GM12864 (cell line): Measurements from ENCODE around the gene RPS6KB2.
"Not testable (repeated sequence)": the region's sequence is repeated elsewhere in the genome, so short reads cannot be mapped to it uniquely, and the experiment has no call there.

ENCODE experiments used
- DNase-seq: peaks from one replicate; pipeline ENCODE4 v3.0.0-alpha.2; 2011; ENCODE audit warnings: low read depth
- H3K4me3 ChIP-seq: 2 replicates; pipeline ENCODE4 v1.5.1; 2011; ENCODE audit warnings: mild to moderate bottlenecking, low read depth, low read length, control low read depth
- TF ChIP-seq, protein P1 (sequence below): IDR thresholded peaks from 2 replicates; pipeline ENCODE4 v1.5.1; 2011; ENCODE audit warnings: low read depth, mild to moderate bottlenecking, moderate library complexity, low read length, control low read depth, inconsistent platforms; ENCODE audit errors: missing control alignments

The RPS6KB2 gene

DNA sequence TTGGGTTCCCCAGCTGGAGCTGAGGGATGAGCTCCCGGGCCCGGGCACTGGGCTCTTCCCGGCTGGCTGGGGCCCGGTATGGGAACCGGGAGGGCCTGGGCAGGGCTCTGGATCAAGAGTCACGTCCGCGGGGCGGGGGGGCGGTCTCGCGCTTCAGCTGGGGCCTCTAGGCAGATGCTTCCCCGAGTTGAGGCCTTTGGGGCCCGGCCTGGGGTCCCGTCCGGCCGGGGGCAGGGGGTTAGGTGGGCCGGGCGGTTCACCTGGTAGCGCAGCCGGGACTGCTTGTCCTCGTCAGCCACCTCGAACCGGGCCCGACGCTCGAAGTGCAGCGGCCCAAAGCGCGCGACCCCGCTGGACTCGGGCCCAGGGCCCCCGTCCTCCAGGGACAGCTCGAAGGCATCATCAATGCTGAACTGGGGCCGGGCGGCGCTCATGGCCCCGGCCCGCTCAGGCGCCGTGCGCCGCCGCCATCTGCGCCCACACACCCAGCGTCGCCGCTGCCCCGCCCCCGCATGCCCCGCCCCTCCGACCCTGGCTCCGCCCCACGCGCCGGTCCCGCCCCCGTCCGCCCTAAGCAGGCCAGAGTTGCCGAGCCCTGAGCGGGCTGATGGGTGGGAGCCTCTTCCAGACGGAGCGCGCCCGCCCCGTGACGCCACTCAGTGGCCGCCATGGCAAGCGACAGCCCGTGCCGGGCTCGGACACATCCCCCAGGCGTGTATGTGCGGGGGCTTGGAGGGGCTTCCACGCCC is 40.6 kb downstream of the RPS6KB2 start, which contains the start of gene TMEM134:
Gene TMEM134 (minus strand): TSS at position 493 of the 749 bp plus-strand sequence. CDS start 59 bp downstream, at position 434.
- H3K4me3 ChIP-seq = peak within 1 kb of the TSS; percentile 79
- TF ChIP-seq, protein P1, sequence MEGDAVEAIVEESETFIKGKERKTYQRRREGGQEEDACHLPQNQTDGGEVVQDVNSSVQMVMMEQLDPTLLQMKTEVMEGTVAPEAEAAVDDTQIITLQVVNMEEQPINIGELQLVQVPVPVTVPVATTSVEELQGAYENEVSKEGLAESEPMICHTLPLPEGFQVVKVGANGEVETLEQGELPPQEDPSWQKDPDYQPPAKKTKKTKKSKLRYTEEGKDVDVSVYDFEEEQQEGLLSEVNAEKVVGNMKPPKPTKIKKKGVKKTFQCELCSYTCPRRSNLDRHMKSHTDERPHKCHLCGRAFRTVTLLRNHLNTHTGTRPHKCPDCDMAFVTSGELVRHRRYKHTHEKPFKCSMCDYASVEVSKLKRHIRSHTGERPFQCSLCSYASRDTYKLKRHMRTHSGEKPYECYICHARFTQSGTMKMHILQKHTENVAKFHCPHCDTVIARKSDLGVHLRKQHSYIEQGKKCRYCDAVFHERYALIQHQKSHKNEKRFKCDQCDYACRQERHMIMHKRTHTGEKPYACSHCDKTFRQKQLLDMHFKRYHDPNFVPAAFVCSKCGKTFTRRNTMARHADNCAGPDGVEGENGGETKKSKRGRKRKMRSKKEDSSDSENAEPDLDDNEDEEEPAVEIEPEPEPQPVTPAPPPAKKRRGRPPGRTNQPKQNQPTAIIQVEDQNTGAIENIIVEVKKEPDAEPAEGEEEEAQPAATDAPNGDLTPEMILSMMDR = peak; percentile 62
- DNase-seq = peak; percentile 76

DNA sequence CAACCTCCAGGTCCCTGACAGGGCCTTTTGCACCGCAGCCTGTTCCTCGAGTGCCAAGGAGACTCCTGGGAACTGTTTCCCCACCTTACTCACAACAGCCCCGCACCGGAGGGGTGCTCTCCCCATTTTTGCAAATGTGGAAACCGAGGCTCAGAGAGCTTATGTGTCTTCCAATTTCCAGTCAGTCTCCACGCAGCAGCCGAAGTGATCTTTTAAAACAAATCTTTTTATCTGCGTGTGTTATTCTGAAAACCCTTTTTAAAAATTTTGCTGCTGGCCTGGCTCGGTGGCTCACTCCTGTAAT is 41.2 kb downstream of the RPS6KB2 start:
- TF ChIP-seq, protein P1 = no peak
- DNase-seq = no peak
- H3K4me3 ChIP-seq = peak overlapping the region; percentile 68

- no peak overlapping the region for H3K4me3 ChIP-seq
- TF ChIP-seq, protein P1 = no peak
- DNase-seq = no peak
These were observed 42.2 kb downstream of the RPS6KB2 start for GRCh38 chr11:67470337-67471002.

DNA sequence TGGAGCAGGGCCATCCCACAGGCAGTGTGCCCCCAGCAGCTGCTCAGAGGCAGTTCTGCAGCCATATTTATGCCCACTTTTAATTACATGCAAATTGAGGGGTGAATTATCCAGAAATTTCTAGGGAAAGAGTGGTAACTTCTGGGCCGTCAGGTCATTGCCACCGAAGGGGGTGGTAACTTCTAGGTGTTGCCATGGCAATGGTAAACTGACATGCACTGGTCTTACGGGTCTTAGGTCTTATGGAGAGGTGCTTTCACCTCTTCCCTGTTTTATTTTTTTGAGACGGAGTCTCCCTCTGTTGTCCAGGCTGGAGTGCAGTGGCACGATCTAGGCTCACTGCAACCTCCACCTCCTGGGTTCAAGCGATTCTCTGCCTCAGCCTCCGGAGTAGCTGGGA is 44.6 kb downstream of the RPS6KB2 start:
- DNase-seq = no peak
- H3K4me3 ChIP-seq = no peak overlapping the region
- TF ChIP-seq, protein P1 = no peak

GRCh38 chr11:67476692-67477091 is 48.4 kb downstream of the RPS6KB2 start:
- H3K4me3 ChIP-seq, DNase-seq: not testable (repeated sequence)

- H3K4me3 ChIP-seq, DNase-seq: not testable (repeated sequence)
These were observed 49.2 kb downstream of the RPS6KB2 start for GRCh38 chr11:67477344-67478050.

- DNase-seq = no peak
- TF ChIP-seq, protein P1 = no peak
- H3K4me3 ChIP-seq = peak overlapping the region; percentile 64
These were observed 54.1 kb downstream of the RPS6KB2 start for GRCh38 chr11:67482275-67482826.
